ENCODE data around the gene MEF2A. TPM values are rescaled to one million over a fixed set of nuclear protein-coding genes. Genes with fewer than 3 reads are reported as not detected.
"Not testable (repeated sequence)": the region's sequence is repeated elsewhere in the genome, so short reads cannot be mapped to it uniquely, and the experiment has no call there.

Gene MEF2A
- total RNA-seq, 1 donor from 2014 or later: 27.2 TPM

DNA sequence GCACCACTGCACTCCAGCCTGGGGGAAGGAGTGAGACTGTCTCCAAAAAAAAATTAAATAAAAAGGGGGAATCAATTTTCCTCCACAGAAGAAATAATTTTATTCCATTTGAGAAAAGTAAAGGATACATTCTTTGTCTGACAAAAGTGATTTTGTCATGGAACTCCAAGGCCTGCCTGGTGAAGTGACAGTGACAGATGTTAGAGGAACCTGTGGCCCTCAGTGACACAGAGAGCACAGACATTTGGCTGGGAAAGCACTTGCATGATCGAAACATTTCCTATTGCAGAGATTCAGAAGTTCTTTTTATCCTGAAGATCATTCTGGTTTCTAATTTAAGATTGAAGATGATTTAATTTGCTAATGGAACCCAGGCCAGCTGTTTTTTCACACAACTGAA lies 161.5 kb downstream of the MEF2A start:
- intact Hi-C loops (cut with micrococcal nuclease): no loop called here

DNA sequence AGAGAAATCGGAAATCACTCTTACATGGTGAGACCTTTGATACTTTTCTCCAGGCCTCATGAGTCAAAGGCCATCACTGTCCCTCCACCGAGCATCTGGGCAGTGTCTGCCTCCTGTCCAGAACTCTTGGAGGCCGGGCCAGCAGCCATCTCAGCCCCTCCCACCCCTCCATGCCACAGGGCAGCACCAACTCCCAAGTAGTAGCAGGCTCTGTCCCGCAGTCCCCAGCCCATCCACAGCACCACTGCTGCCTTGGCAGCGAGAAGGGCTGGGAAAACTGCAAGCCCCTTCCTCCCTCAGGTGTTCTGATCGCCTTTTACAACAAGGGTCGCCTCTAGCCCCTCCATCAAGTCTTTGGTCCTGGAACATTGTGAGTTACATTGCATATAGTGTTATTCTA lies 161.9 kb downstream of the MEF2A start:
- intact Hi-C loops (cut with micrococcal nuclease): no loop called here

DNA sequence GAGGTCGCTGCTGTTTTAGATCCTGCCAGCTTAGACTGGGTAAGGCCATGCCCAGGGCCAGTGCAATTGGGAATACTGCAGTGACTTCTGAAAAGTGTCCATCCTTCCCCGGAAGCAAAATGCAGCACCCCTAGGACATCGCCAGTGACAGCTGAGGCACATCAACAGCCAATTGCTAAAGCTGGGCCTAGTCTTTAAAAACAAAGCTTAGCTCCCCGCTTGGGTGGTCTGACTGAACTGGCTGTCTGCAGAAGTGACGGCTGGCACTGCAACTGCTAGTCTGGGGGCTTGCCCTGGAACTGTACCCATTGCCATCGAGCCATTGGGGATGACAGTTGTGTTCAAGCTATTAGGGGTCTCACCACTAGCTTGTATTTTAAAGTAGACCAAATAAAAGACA lies 163.1 kb downstream of the MEF2A start:
- intact Hi-C loops (cut with micrococcal nuclease): no loop called here

DNA sequence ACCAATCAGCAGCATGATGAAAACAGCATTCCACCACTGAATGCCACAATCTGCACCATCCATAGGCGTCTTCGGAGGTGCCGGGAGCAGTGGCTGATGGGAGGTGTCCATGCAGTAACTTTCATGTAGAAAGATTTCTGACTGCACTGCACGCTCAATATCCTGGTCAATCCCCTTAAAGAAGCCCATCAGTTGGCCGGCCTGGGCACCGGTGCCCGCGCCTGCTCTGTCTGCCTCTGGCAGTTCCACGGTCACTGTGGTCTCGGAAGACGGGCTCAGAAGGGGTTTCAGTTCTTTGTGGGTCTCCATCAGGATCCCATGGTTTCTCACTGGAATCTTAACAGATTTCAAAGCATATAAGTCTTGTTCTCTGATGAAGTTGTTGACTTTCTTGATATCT lies 163.5 kb downstream of the MEF2A start:
- intact Hi-C loops (cut with micrococcal nuclease): no loop called here

DNA sequence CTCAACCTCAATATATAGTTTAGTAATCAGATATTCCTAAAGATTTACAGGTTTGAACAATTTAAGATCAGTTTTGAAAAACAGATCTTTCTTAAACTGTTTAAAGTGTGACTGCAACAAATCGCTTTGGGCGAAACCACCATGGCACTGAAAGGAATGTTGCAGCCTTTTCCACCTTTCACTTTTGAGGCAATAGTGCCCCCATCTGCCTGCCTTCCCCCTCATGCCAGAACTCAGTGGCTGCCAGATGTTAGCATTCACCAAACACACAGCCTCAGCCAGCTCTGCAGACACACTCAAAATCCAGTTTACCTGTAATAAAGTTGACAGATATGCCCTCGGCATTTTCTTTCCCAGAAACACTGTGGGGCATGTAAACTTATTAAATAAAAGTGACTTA lies 164.1 kb downstream of the MEF2A start:
- intact Hi-C loops (cut with micrococcal nuclease): loop anchor here (5.0 to 10.0 kb wide), 2 partner anchors 612 to 625 kb away; partner anchors contain the start of genes ADAMTS17 and SYNM

DNA sequence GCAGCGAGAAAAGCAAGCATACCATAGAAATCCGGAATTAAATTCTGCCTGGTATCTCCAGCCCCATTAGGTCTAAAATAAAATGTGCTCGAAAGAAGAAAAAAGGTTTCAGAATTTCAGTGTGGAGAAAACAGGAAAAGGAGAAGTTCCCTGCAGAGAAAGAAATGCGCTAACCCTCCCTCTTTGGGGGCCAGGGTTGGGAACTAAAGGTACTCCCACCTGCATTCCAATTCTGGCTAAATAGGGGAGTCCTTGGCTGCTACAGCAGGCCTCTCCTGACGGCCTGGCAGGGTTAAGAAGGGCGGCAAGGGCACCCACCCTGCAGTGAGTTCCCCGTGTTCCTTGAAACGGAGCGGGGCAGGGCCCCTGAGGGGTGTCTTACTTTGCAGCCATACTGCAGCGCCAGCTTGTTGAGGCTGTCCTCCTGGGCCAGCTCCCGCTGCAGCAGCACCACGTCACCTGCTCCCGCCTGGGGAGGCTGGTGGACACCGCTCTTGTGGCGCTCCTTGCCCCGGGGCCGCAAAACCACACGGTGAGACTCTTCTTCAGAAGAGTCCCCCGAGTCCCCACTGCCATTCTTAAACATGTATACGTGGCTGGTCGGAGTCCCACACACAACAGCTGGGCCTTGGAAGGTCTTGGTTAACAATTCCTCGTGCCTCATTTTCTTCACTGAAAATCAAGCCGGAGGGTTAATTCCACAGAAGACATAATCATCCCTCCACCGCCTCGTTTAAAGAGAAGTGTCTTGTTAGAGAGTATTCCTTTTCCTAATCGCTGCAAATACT lies 165.7 kb downstream of the MEF2A start:
- intact Hi-C loops (cut with micrococcal nuclease): loop anchor here (2.0 to 10.0 kb wide), 3 partner anchors 65 to 627 kb away; partner anchors contain the start of genes ADAMTS17 and SYNM

DNA sequence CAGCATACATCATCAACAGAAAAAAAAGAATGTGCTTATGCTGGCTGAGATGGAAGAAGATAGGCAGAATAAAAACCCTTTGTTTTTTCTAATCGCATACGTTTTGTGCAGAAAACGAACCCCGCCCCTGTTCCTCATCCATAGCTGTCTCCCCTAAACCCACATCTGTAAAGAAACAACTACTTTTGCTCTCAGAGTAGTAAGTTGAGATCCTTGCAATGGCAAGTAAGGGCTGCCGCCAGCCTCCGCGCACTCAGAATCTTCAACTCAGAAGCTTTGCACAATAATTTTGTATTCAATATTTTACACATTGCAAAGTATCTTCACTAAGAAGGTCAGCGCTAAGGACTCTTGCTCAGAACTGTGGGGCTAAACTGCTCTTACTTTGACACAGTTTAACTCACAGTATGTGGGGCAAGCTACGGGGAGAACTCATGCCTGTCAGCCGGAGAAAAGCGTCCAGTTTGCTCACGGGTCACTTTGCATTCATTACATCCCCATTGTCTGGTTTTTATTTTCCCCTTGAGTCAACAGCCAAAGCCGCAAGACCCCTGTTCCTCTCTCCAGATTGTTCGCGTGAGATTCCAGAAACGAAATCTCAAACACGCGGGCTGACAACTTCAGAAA lies 166.5 kb downstream of the MEF2A start:
- intact Hi-C loops (cut with micrococcal nuclease): loop anchor here (2.0 to 10.0 kb wide), 3 partner anchors 65 to 627 kb away; partner anchors contain the start of genes ADAMTS17 and SYNM

DNA sequence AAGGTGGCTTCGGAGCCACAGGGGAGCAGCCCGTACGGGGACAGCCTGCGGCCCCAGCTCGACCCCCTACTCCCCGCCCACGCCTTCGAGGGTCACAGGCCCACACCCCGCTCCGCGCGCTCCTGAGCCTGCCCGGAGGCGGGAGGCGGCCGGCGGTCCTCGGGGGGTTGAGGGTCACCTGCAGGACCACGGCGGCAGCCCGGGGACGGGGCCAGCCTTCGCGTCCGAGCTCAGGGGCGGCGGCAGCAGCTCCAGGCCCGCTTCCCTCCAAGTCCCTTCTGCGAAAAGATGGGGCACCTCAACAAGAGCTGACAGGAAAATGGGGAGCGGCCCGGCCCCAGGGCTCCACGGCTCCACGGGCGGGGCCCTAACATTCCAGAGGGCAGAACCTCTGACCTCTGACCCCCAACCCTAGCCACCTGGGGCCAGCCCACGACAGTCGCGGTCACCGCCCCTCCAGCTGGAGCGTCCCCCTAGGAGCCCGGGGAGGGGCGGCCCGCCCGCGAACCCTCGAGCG lies 167.0 kb downstream of the MEF2A start:
- intact Hi-C loops (cut with micrococcal nuclease): loop anchor here (1.0 to 10.0 kb wide), 12 partner anchors 13 to 869 kb away; partner anchors contain the start of genes ADAMTS17, ASB7, LINS1 and LRRC28

DNA sequence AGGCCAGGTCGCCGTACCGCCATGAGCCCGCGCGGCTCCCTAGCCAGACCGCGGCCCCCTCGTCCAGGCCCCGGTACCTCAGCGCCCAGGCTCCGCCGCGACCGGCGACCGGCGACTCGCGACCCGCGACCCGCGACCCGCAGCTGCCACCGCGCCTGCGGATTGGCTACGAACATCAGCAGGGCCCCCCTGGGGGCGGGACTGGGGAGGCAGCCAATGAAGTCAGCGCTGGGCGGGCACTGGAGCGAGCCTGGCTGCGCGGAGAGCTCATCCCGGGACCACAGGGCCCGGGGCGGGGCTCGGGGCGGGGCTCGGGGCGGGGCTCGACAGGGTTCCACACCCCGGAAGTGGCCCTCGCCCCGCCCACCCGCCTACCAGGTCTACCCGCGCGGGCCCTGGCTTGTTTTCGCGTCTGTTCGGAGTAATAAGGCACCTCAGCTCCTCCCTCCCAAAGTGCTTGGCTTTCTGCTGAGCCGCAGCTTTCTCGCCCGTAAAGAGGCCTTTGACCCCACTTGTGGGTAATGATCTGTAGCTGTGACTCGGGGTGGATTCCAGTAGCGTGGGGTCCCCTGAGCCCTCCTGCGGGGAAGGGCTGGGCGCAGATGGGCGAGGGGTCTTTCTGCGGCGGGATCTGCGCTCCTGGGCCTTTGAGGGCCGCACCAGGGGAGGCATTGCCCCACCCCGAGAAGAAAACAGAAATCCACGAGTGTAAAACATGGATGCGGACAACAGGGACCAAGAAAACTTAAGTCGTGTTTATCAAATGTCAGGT lies 167.7 kb downstream of the MEF2A start, which contains the start of gene LYSMD4:
Gene LYSMD4 (minus strand): TSS at position 170 of the 772 bp plus-strand sequence. CDS start 1,438 bp downstream, outside the sequence.
- intact Hi-C loops (cut with micrococcal nuclease): loop anchor here (1.0 to 10.0 kb wide), 12 partner anchors 13 to 869 kb away; partner anchors contain the start of genes ADAMTS17, ASB7, LINS1 and LRRC28

DNA sequence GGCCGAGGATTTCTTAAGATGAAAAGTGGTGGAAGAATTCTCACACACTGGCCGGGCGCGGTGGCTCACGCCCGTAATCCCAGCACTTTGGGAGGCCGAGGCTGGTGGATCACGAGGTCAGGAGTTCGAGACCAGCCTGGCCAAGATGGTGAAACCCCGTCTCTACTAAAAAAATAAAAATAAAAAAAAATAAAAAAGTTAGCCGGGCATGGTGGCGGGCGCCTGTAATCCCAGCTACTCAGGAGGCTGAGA lies 168.2 kb downstream of the MEF2A start:
- intact Hi-C loops (cut with micrococcal nuclease): loop anchor here (5.0 to 10.0 kb wide), 2 partner anchors 608 to 629 kb away; partner anchors contain the start of genes ADAMTS17 and SYNM

DNA sequence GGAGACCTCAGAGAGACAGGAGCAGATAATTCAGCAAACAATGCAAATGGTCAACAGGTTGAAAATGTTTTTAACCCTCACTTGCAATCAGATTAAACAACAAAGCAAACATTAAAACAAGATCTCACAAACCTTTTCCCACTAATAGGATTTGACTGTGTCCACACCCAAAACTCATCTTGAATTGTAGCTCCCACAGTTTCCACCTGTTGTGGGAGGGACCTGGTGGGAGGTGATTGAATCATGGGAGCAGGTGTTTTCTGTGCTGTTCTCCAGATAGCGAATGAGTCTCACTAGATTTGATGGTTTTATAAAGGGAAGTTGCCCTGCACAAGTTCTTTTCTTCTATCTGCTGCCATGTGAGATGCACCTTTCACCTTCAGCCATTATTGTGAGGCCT lies 168.8 kb downstream of the MEF2A start:
- intact Hi-C loops (cut with micrococcal nuclease): loop anchor here (5.0 to 10.0 kb wide), 2 partner anchors 608 to 630 kb away; partner anchors contain the start of genes ADAMTS17 and SYNM

DNA sequence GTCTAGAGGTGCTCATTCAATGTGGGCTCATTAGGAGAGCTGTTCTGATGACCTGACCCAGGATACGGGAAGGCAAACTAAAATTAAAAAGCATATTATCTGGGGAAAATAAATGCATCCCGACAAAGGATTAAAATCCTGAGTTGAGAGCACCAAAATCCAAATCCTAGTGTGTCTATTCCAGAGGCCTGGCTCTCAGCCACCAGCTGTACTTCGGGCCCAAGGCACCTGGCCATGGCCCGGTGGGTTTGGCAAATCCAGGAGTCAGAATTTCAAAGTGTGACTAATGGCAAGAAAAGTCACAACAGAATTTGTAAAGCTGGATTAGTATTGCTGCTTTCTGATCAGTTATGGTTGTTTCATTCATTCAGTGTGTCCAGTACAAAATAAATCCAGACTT lies 170.1 kb downstream of the MEF2A start:
- intact Hi-C loops (cut with micrococcal nuclease): loop anchor here (10.0 kb wide), 1 partner anchor 631 kb away; the partner anchor contains the start of gene SYNM

DNA sequence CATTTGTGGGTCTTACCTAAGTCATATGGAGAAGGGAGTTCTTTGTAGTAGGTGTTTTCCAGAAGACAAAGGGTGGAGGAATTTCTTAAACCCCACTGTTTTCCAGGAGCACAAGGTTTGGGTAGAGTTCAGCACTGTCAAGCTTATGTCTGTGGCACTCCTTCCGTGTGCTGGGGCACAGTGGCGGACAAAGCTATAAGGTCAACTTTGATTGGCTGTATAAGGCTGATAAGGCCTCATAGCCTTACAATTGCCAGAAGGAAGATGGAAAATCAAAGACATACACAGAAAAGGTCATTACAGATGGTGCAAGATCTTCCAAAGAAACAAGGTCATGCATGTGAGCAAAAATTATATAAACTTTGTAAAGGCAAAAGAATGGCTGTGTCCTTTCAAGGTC lies 170.9 kb downstream of the MEF2A start:
- intact Hi-C loops (cut with micrococcal nuclease): loop anchor here (10.0 kb wide), 1 partner anchor 632 kb away; the partner anchor contains the start of gene SYNM

DNA sequence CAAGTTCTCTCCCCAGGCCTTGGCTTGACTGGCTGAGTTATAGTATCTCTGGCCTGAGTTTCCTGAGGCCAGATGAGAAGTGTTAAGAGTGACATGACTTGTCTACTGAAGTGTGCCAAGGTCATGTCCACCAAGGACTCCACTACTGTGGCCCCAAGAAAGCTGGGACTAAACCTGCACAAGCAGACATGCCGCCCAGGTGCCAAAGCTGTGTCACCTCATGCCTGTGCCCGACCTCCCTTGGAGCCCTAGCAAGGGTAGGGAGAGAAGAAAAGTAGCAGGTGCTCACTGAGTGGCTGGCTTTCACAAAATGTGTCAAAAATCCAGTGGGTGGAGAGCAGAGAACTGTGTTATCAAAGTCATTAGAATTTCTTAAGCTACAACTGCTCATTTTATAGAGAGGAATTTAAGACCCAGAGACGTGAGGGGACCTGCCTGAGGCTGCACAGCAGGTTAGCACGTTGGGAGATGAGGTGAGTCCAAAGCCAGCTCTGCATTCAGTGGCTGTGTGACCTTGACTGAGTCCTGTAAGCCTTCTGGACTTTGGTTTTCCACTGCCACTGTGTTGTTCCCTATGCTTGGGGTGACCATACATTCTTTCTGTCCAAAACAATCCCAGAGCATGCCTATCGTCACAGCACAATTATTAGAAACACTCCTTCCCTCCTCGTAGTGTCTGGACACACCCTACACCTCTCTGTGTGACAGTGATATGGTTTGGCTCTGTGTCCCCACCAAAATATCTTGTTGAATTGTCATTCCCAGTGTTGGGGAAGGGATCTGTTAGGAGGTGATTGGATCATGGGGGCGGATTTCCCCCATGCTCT lies 172.4 kb downstream of the MEF2A start:
- intact Hi-C loops (cut with micrococcal nuclease): loop anchor here (10.0 kb wide), 1 partner anchor 633 kb away; the partner anchor contains the start of gene SYNM

DNA sequence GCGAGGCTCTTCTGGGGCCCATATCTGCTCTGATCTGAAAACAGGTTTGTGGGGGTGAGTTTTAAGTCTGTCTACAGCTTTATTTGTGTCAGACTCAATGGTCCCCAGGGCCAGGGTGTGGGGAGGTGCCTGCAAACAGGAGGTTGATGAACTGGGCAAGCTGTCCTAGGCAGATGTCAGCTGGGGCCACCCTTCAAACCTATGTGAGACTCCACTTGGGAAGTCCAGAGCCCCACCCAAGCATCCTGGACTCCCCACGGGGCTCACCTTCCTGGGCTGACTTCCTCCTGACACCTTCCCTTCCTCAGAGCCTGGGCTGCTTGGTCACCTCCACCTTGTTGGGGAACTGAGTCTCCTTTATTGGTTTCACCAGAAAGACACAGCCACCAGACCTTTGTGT lies 176.1 kb downstream of the MEF2A start:
- intact Hi-C loops (cut with micrococcal nuclease): no loop called here

DNA sequence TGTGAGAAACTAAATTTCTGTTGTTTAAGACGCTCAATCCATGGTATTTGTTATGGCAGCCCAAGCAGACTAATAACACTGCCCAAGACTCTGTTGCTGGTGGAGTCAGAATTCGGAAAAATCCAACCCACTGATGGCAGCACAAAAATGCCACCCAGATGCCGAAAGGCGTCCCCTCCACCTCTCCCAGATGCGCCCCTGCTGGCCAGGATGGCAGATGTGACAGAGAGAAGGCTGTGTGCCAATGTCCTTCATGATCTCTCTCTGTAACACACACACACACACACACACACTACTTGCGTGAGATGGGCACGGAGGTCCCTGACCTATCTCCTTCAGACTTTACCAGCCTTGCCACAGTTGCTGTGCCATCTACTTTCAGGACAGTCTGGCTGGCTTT lies 178.4 kb downstream of the MEF2A start:
- intact Hi-C loops (cut with micrococcal nuclease): no loop called here

DNA sequence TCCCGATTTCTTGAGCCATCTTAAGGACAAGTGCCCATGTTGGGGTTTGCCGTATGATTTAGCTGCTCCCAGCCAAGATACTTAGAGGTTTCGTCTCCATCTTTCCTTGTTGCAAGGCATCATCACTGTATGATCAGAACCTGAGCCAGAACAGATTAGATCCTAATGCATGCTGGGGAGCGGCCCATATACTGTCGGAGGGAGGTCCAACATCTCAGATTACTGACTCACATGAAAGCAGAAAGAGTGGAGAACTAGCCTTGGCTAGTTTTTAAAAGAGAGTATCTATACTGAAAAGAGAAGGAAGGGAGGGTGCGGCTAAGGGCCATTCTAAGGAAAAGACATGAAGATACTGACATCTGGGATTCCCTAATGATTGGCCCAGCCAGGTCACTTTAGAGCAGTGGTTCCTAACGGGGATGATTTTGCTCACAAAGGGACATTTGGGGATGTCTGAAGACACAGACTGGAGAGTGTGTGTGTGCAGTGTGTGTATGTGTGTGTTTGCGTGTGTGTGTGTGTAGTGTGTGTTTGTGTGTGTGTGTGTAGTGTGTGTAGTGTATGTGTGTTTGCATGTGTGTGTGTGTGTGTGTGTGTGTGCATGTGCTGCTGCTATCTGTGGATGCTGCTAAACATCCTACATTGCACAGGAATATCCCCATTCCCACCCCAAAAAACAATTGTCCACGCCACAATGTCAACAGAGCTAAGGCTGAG lies 179.7 kb downstream of the MEF2A start:
- intact Hi-C loops (cut with micrococcal nuclease): no loop called here

DNA sequence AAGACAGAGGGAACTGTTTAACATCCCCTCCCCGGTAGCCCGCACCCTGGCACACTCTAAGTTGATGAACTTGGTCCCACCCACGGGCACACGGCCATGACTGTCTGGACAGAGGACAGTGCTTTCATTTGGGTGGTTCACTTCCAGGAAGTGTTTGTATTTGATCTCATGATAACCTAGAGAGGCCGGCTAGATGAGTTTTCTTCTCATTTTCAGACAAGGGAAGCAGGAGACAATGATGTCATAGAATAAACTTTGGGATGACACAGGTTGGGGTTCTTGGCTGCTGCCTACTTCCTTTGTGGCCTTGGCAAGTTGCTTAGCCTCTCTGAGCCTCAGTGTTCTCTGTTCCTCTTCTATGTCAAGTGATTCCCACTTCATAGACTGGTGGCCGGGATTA lies 183.6 kb downstream of the MEF2A start:
- intact Hi-C loops (cut with micrococcal nuclease): no loop called here

DNA sequence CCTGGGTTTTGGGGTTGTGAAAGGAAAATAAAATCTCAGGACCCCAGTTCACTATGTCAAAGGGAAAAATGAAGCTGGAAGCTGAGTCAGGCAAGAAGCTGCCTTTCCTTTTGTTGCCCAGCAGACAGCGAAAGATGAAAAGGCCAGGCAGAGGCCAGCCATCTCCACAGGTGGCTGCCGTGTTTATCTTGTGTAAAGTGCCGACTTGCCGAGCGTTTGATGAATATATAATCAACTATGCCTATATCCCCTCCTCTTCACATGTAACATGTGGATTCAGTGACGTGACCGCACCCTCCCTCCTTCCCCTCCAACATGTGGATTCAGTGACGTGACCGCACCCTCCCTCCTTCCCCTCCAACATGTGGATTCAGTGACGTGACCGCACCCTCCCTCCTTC lies 184.5 kb downstream of the MEF2A start:
- intact Hi-C loops (cut with micrococcal nuclease): not testable (repeated sequence)

DNA sequence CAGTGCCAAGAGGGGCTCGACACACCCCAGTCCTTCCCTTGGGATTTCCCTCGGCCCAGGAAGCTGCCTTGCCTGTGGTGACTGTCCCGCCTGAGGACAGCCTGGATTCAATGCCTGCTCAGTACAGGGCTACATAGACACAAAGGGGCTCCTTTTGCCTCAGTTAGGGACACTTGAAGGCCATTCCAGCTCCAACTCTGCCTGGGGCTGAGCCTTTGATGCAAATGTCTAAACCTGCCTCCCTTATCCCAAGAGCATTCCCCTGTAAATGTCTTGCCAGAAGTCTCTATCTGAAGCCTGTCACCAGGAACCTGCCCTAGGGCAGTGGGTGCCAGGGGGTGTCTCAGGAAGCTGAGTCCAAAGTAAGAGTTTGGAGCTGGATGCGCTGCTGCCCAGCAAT lies 186.8 kb downstream of the MEF2A start:
- intact Hi-C loops (cut with micrococcal nuclease): no loop called here

Measured in T-helper 1 cell treated with Interleukin-12 subunit alpha and Interleukin-12 subunit beta and Interleukin-4 antibody, amounts not matched to agents 30 ng/mL and 1 ng/mL, for 36 hours (primary cell).